Activated T-cell treated with anti-CD3 and anti-CD28 coated beads, Interleukin-2, amount 50 U/mL, for 24 hours (primary cell): ENCODE data around the gene OSBP.
"Not testable (repeated sequence)": the region's sequence is repeated elsewhere in the genome, so short reads cannot be mapped to it uniquely, and the experiment has no call there.

Experiments
- DNase-seq: peaks from one replicate; pipeline ENCODE4 v3.0.0-alpha.2; 2020
- H3K27ac Mint-ChIP-seq: 2 replicates; pipeline ENCODE4 v1.8.0; 2020; ENCODE audit warnings: mild to moderate bottlenecking, mixed read lengths
- H3K27me3 Mint-ChIP-seq: 2 replicates; pipeline ENCODE4 v1.8.0; 2020; ENCODE audit warnings: mixed read lengths
- H3K36me3 Mint-ChIP-seq: 2 replicates; pipeline ENCODE4 v1.8.0; 2020; ENCODE audit warnings: low read depth, mixed read lengths
- H3K4me1 Mint-ChIP-seq: 2 replicates; pipeline ENCODE4 v1.8.0; 2020; ENCODE audit warnings: low read depth, mixed read lengths
- H3K4me3 Mint-ChIP-seq: 2 replicates; pipeline ENCODE4 v1.8.0; 2020; ENCODE audit warnings: mild to moderate bottlenecking, moderate library complexity, mixed read lengths
- H3K9me3 Mint-ChIP-seq: 2 replicates; pipeline ENCODE4 v1.8.0; 2020; ENCODE audit warnings: mixed read lengths

Gene OSBP, protein sequence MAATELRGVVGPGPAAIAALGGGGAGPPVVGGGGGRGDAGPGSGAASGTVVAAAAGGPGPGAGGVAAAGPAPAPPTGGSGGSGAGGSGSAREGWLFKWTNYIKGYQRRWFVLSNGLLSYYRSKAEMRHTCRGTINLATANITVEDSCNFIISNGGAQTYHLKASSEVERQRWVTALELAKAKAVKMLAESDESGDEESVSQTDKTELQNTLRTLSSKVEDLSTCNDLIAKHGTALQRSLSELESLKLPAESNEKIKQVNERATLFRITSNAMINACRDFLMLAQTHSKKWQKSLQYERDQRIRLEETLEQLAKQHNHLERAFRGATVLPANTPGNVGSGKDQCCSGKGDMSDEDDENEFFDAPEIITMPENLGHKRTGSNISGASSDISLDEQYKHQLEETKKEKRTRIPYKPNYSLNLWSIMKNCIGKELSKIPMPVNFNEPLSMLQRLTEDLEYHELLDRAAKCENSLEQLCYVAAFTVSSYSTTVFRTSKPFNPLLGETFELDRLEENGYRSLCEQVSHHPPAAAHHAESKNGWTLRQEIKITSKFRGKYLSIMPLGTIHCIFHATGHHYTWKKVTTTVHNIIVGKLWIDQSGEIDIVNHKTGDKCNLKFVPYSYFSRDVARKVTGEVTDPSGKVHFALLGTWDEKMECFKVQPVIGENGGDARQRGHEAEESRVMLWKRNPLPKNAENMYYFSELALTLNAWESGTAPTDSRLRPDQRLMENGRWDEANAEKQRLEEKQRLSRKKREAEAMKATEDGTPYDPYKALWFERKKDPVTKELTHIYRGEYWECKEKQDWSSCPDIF

DNA sequence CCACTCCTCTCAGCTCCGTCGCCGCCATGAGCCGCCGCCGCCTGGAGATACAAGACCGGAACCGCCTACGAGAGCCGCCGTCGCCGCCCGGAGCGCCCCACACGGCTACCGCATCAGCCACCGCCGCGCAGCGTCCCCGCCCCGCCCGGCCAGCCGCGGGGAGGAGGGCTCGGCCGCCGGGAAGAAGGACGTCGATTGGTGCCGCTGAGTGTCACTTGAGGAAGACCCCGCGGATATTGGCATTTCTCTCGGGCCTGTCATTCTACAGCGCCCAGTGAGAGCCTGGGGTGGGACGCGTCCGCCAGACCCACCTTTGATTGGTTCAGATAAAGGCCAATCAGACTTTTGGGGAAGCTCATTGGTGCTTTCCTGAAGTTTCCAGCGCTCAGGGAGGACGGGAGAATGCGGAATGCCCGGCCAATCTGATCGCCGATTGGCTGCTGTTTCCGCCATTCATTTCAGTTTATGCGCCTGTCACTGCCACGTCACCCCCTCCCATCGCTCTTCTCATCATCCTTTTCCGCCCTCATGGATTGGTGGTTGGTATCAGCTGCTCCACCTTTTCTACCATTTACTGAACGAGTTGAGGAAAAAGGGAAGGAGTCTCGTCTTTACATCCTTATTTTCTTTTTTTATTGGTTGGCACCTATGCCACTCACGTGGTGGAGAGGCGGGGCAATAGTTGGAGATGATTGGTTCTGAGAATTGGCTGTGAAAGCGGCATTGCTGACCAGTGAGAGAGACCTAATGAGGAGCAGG lies at the start of gene OSBP:
Gene OSBP, minus strand, starts transcription at position 138 of the 759 bp plus-strand sequence. Its CDS starts 110 bp downstream, at position 28.
- Mint-ChIP-seq H3K27ac (peak within 1 kb of the TSS; percentile 99), H3K27me3 (no peaks in the 10 kb centered on the region), H3K4me3 (peak within 1 kb of the TSS; percentile 91), H3K9me3 (no peaks in the 10 kb centered on the region), H3K36me3 (peaks cover 37% of the 10 kb centered on the region), H3K4me1 (peaks cover 51% of the 10 kb centered on the region)
- peak; percentile 94 for DNase-seq

DNA sequence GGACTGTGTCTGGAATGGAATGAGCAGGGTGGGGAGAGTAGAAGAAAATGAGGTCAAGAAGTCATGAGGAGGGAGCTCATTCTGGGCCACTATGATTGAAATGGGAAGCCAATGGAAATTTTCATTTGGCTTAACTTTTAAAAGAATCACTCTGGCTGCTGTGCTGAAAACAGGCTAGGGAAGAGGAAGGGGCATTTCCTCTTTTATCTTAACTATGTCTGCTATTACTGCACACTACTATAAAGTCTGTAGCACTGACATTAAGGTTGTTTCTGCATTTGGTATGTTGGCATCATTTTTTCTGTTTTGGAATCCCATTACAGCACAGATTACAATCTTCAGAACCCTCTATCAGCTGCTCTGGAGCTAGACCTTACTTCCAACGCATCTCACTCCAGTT lies 45.0 kb upstream of the OSBP start:
- peaks cover 94% of the 10 kb centered on the region for H3K36me3 Mint-ChIP-seq
- peak overlapping the region; percentile 57 for H3K27ac Mint-ChIP-seq
- H3K4me3 Mint-ChIP-seq = no peak overlapping the region
- no peak for DNase-seq
- no peaks in the 10 kb centered on the region for H3K9me3 Mint-ChIP-seq
- peaks cover 39% of the 10 kb centered on the region for H3K4me1 Mint-ChIP-seq
- H3K27me3 Mint-ChIP-seq = no peaks in the 10 kb centered on the region

DNA sequence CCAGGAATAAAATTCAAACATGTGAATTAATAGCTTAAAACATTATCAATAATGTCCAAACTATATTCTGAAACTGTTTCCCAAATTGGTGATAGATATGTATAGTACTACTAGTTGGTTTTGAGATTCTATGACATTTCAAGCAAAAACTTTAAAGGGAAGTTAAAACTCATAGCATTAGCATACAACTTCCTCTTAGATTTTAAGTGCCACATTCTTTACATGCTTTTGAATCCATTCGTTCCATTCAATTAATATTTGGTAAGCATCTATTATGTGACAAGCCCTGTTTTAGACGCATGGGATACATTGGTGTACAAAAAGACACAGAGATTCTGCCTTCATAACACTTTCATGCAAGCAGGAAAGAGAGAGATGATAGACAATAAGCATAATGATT lies 44.4 kb upstream of the OSBP start:
- Mint-ChIP-seq H3K9me3 (no peaks in the 10 kb centered on the region), H3K36me3 (peaks cover 94% of the 10 kb centered on the region)

DNA sequence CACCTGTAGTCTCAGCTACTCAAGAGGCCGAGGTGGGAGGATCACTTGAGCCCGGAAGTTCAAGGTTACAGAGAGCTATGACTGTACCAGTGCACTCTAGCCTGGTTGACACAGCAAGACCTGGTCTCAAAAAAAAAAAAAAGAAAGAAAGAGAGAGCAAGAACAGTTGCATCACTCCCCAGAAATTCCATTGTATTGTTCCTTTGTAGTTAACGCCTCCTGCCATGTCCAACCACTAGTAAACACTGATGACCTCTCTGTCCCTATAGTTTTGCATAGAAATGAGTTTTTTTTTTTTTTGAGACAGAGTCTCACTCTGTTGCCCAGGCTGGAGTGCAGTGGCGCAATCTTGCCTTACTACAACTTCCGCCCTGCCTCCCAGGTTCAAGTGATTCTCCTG lies 42.5 kb upstream of the OSBP start:
- Mint-ChIP-seq H3K4me1 (peaks cover 18% of the 10 kb centered on the region), H3K9me3 (no peaks in the 10 kb centered on the region), H3K36me3 (peaks cover 94% of the 10 kb centered on the region), H3K27ac (peak overlapping the region; percentile 37), H3K27me3 (no peaks in the 10 kb centered on the region), H3K4me3 (no peak overlapping the region)
- no peak for DNase-seq

More for the DNA sequence above, 44.4 kb upstream of the OSBP start:
- Mint-ChIP-seq H3K4me1 (peaks cover 35% of the 10 kb centered on the region), H3K4me3 (no peak overlapping the region), H3K27me3 (no peaks in the 10 kb centered on the region), H3K27ac (peak overlapping the region; percentile 57)
- no peak for DNase-seq

DNA sequence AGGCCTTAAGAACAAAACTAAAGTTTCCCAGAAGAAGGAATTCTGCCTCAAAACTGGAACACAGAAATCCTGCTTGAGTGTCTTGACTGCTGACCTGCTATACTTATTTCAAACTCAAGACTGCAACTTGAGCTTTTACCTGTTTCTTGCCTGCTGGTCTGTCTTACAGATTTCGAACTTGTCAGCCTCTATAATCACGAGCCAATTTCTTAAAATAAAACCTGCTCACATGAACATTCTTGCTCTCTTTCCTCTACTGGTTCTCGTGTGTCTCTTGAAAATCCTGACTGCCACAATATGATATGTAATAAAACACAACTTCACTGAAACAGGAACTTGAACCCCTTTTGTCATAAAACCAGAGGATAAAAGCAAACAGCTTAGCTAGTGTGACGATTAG lies 39.3 kb upstream of the OSBP start:
- H3K9me3 Mint-ChIP-seq = no peaks in the 10 kb centered on the region
- no peak overlapping the region for H3K27ac Mint-ChIP-seq
- H3K4me1 Mint-ChIP-seq = no peaks in the 10 kb centered on the region
- peaks cover 98% of the 10 kb centered on the region for H3K36me3 Mint-ChIP-seq
- DNase-seq = no peak
- H3K27me3 Mint-ChIP-seq = no peaks in the 10 kb centered on the region
- H3K4me3 Mint-ChIP-seq = no peak overlapping the region

DNA sequence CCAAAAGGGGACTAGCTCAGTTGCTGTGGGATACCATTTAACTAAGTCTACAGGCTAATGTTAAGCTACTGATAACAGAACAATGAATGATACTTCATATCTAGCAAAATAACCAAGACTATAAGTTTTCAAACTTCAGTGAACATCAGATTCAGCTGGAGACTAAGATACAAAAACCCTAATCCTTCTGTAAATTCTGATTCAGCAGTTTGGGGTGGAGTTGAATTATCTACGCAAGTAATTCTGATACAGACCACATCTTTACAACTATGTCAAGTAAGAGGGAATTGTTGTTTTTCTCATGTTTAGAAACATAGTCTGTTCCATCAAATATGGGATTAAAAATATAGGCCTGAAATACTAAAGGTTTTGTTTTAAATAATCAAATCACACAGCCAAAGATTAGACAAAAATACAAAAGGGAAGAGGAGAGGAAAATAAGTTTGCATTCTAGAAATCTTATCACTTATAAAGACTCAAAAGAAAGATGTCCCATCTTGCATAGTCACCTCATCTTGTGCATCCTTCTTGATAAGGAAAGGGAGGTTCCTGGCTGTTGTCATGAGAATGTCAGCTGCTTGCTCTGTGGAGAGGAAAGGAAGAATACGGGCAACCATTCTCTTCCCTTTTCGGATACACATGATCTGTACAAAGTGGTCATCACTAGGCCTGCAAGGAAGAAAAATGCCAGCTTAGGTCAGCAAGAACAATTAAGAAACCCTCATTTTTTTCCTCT lies 31.8 kb upstream of the OSBP start:
- Mint-ChIP-seq H3K4me3 (no peak overlapping the region), H3K36me3 (peaks cover 96% of the 10 kb centered on the region), H3K27ac (peak overlapping the region; percentile 50), H3K27me3 (no peaks in the 10 kb centered on the region), H3K4me1 (peaks cover 1% of the 10 kb centered on the region), H3K9me3 (no peaks in the 10 kb centered on the region)
- no peak for DNase-seq

DNA sequence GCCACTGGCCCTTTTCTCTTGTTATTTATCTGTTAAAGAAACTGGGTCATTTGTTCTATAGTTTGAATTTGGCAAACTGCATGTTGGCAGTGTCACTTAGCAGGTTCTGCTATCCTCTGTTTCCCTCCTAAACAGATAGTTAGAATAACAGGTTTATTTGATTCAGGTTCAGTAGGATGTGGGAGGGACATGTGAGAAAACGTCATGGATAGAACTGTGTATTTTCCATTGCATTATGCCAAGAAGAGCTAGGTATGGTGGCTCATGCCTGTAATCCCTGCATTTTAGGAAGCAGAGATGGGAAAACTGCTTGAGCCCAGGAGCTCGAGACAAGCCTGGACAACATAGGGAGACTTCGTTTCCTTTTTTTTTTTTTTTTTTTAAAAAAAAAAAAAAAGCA lies 29.0 kb upstream of the OSBP start:
- H3K4me1 Mint-ChIP-seq = peaks cover 1% of the 10 kb centered on the region
- peak overlapping the region; percentile 75 for H3K27ac Mint-ChIP-seq
- no peaks in the 10 kb centered on the region for H3K27me3 Mint-ChIP-seq
- H3K36me3 Mint-ChIP-seq = peaks cover 96% of the 10 kb centered on the region
- no peaks in the 10 kb centered on the region for H3K9me3 Mint-ChIP-seq
- no peak for DNase-seq
- no peak overlapping the region for H3K4me3 Mint-ChIP-seq

DNA sequence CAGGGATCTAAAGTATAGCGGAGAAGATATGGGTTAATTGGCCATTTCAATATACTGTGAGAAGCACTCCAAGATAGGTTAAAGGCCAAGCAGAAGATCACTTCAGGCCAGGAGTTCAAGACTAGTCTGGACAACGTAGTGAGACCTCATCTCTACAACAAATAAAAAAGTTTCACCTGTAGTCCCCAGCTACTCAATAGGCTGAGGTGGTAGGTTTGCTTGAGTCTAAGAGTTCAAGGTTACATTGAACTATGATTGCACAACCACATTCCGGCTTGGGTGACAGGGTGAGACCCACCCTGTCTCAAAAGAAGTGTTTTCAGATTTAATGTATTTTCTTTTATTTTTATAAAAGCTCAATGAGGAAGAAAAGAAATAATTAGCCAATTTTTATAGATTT lies 27.8 kb upstream of the OSBP start:
- Mint-ChIP-seq H3K27me3 (no peaks in the 10 kb centered on the region), H3K27ac (no peak overlapping the region), H3K4me1 (peaks cover 1% of the 10 kb centered on the region), H3K4me3 (no peak overlapping the region), H3K36me3 (peaks cover 96% of the 10 kb centered on the region), H3K9me3 (no peaks in the 10 kb centered on the region)
- no peak for DNase-seq

DNA sequence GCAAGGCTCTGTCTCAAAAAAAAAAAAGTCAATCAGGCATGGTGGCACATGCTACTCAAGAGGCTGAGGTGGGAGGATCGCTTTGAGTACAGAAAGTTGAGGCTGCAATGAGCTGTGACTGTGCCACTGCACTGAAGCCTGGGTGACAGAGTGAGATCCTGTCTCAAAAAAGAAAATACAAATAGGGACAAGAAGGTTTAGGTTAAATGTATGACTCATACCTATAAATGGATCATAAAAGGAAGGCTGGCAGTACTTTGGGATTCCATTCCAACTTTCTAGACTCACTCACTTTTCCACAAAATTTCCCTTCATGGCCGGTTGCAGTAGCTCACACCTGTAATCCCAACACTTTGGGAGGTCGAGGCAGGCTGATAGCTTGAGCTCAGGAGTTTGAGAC lies 25.6 kb upstream of the OSBP start:
- no peak overlapping the region for H3K4me3 Mint-ChIP-seq
- DNase-seq = no peak
- H3K27me3 Mint-ChIP-seq = no peaks in the 10 kb centered on the region
- H3K27ac Mint-ChIP-seq = peak overlapping the region; percentile 73
- H3K9me3 Mint-ChIP-seq = no peaks in the 10 kb centered on the region
- H3K36me3 Mint-ChIP-seq = peaks cover 94% of the 10 kb centered on the region
- H3K4me1 Mint-ChIP-seq = peaks cover 1% of the 10 kb centered on the region

DNA sequence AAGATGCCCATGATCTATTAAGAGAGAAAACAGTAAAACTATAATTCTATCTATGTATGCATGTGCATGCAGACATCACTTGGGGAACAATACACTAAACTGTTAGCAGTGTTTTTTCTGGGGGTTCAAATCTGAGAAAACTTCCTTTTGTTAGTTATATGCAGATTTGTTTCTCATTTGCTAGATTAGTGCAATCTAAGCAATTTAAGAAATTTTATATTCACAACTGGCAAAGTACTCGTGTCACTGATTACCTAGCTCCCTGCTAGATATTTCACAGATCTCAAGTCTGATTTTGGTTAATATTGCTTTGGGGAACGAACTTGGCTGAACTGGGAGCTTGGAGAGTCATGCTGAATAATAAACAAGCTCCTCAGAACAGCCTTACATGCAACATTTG lies 14.9 kb upstream of the OSBP start:
- no peak for DNase-seq
- peaks cover 36% of the 10 kb centered on the region for H3K36me3 Mint-ChIP-seq
- H3K9me3 Mint-ChIP-seq = no peaks in the 10 kb centered on the region
- no peaks in the 10 kb centered on the region for H3K27me3 Mint-ChIP-seq
- no peak overlapping the region for H3K27ac Mint-ChIP-seq
- H3K4me1 Mint-ChIP-seq = no peaks in the 10 kb centered on the region
- H3K4me3 Mint-ChIP-seq = no peak overlapping the region

DNA sequence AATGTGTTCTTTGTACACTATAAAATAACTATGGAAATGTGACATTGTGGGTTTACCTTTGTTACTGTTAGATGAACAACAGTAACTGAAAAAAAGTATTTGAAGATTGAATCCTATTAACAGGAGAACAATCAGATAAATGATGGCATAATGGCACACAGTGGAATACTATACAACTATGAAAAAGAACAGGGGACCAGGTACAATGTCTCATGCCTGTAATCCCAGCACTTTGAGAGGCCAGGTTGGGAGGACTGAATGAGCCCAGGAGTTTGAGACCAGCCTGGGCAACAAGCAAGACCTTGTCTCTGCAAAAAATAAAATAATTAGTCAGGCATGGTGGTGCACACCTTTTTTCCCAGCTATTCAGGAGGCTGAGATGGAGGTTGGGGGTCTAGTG lies 14.4 kb upstream of the OSBP start:
- DNase-seq = no peak
- Mint-ChIP-seq H3K27me3 (no peaks in the 10 kb centered on the region), H3K4me1 (no peaks in the 10 kb centered on the region), H3K9me3 (no peaks in the 10 kb centered on the region), H3K36me3 (peaks cover 31% of the 10 kb centered on the region), H3K27ac (no peak overlapping the region), H3K4me3 (no peak overlapping the region)

DNA sequence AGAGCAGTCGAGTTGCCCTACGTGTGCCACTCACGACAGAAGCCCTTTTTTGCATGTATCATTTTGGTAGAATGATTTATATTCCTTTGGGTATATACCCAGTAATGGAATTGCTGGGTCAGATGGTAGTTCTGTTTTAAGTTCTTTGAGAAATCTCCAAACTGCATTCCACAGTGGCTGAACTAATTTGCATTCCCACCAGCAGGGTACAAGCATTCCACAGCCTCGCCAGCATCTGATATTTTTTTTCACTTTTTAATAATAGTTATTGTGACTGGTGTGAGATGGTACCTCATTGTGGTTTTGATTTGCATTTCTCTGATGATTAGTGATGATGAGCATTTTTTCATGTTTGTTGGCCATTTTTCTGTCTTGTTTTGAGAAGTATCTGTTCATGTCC lies 11.4 kb upstream of the OSBP start:
- DNase-seq, H3K9me3 Mint-ChIP-seq, H3K27ac Mint-ChIP-seq, H3K27me3 Mint-ChIP-seq, H3K4me3 Mint-ChIP-seq, H3K4me1 Mint-ChIP-seq: not testable (repeated sequence)
- peaks cover 24% of the 10 kb centered on the region for H3K36me3 Mint-ChIP-seq

DNA sequence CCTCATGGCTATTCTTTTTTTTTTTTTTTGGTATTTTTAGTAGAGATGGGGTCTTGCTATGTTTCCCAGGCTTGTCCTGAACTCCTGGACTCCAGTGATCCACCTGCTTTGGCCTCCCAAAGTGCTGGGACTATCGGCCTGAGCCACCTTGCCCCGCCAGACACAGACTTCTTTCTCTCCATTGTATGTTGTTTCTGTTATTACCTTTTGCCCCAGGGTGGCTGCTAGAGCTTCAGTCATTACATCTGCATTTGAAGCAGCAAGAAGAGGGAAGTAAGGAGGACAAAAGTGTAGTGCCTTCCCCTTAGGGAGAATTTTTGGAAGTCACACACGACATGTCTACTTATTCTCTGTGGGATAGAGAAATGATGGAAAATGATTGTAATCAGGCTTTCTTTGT lies 10.1 kb upstream of the OSBP start:
- H3K9me3 Mint-ChIP-seq = no peaks in the 10 kb centered on the region
- DNase-seq = no peak
- H3K27ac Mint-ChIP-seq = no peak overlapping the region
- no peak overlapping the region for H3K4me3 Mint-ChIP-seq
- no peaks in the 10 kb centered on the region for H3K27me3 Mint-ChIP-seq
- no peaks in the 10 kb centered on the region for H3K4me1 Mint-ChIP-seq
- H3K36me3 Mint-ChIP-seq = peaks cover 15% of the 10 kb centered on the region

DNA sequence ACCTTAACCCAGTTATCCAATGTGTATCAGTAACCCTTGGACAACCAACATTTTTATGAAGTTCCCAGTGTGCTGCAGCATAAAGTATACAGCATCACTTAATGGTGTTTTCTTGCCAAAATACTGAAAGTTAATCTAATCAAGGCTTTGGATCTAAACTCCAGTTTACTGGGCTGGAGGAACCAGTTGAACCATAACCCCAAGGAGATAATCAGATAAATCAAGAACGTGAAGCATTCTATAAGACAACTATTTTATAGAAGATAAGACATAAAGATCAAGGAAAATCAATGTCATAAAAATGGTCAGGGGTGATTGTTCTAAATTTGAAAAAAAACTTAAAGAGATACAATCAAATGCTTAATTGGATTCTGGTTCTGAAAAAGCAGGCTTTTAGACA lies 2.3 kb upstream of the OSBP start:
- Mint-ChIP-seq H3K4me1 (peaks cover 32% of the 10 kb centered on the region), H3K4me3 (no peak overlapping the region), H3K27ac (no peak overlapping the region), H3K36me3 (peaks cover 21% of the 10 kb centered on the region), H3K27me3 (no peaks in the 10 kb centered on the region), H3K9me3 (no peaks in the 10 kb centered on the region)
- DNase-seq = no peak
